ENCODE measurements around the gene PSG1.
"Not testable (repeated sequence)": the region's sequence is repeated elsewhere in the genome, so short reads cannot be mapped to it uniquely, and the experiment has no call there.

The PSG1 gene

DNA sequence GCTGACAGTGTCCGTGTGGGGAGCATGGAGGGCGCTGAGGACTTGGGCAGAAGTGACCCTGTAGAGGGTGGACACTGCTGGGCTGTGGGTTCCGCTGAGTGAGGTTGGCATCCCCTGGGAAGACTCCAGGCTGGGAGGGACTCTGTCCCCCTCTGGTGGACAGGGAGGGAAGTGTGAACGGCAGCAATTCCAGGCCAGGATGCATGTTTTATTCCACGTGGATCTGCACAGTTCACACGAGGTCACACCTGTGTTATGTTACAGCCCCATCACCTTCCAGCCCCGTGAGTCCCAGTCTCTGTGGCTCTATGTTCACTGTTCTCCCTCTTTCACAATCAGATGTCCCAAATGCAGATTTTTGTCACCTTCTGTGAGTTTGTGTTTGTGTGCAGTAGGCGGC is 1.8 kb upstream of the PSG1 start:
- DNase-seq (ENCODE audit: low read depth): not testable (repeated sequence)

DNA sequence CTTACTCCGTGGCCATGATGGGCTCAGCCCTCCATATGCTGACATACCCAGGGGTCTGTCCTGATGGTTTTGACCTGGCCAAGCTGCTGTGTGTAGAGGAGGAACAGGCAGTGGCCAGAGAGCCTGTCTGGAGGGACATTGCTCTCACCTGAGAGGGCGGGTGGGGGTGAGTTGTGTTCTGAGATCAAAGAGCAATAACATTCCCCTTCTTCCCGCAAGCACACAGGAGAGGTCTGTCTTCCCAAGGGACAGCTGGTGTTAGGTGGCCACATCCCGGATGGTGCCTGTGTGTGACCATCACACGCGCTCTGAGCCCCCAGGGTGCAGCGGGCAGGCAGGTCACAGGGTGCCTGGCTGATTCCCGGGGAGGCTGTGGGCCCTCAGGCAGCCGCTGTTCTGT is 1.1 kb upstream of the PSG1 start:
- DNase-seq (ENCODE audit: low read depth): not testable (repeated sequence)

DNA sequence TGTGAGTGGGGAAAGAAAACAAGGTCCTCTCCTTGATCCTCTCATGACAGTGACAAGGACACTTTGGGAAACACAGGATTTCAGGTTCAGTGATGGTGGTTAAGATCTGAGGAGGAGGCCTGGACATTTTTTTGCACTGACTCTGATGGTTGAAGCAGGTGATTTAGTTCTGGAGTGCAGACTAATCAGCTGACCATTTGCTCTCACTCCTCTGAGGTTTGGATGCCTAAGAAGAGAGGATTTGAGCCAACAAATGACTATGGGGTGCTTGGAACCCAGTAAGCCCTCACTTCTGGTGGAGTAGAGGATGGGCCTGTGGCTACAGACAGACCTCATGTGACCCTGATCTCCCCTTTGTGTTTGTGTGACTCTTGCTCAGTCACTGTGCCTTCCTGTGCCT is 2.9 kb downstream of the PSG1 start:
- DNase-seq (ENCODE audit: low read depth): not testable (repeated sequence)

DNA sequence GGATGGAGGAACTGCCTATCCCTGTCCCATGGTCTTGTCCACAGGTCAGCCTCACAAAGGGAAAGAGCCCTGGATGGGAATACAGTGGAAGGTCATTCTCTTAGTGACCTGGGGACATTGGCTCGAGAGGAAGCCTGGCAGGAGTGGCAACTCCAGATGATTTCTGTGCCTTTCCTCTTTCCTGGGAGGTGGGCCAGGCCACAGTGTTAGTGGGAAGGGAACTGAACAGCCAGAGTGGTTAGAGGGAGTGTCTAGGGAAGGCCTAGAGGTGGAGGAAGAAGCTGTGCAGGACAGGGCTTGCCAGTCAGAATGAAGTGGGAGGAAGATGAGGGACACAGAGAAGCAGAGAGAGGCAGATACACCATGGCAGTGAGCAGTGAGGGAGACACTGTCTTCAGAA is 3.6 kb downstream of the PSG1 start:
- DNase-seq (ENCODE audit: low read depth): not testable (repeated sequence)

DNA sequence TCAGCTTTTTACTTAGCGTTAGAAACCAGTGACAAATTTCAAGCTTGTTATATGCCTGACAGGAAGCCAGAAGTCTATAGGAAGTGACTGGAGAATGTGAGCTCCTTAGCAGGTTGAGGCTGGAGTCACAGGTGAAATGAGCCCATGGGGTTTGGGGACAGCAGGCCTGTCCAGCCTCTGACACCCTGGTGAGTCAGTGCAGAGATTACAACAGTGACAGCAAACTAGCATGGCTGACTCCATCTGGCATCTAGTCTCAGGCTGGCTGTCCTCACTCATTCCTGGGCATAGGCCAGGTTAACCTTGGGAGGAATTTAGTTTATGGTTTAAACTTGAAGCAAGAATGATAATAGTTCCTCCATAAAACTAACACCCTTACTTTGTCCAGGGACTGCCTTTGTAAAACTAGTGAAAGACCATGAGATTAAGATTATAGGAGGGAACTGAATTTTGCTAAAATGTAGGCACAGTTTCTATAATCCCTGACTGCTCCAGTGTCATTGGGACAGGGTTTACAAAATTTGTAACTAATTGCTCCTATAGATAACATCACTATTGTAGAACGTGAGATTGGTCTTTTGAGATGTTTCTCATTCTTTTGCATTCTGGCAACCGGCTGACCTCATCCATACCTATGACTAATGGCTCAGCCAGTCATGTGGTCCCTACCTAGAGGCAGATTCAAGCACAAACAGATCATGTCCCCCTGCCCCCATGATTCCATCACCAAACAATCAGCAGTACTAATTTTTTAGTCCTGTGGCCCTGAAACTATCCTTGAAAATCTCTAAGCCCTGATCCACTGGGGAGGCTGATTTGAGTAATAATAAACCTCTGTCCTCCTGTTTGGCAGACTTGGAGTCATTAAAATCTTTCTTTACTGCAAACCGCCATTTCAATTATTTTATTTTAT is 4.4 kb downstream of the PSG1 start:
- DNase-seq (ENCODE audit: low read depth): not testable (repeated sequence)

- not testable (repeated sequence) for DNase-seq (ENCODE audit: low read depth)
Measured at GRCh38 chr19:42874136-42874535, 5.4 kb downstream of the PSG1 start.

DNA sequence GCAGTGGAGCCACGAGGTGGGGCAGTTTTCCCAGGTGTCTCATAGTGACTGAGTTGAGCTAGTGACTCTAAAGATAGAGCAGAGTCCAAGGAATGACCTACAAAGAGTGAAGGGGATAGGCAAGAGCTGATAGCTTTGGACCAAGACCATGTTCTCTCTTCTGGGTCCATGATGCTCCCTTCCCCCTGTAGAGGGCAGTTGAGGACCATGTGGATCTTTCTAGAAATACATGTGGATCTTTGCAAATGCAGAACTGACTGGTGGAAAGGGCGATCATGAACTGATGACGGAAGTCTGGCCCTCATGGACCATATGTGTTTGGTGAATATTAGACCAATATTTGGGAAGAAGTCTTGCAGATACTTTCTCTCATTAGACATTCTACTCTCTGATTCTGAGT is 6.9 kb downstream of the PSG1 start:
- DNase-seq (ENCODE audit: low read depth): no peak

- no peak for DNase-seq (ENCODE audit: low read depth)
Measured at GRCh38 chr19:42857544-42857867, 22.0 kb downstream of the PSG1 start.

GRCh38 chr19:42856866-42857543 is 22.5 kb downstream of the PSG1 start:
- DNase-seq (ENCODE audit: low read depth): not testable (repeated sequence)

GRCh38 chr19:42854745-42855144 is 24.8 kb downstream of the PSG1 start:
- DNase-seq (ENCODE audit: low read depth): not testable (repeated sequence)

GRCh38 chr19:42853231-42853630 is 26.3 kb downstream of the PSG1 start:
- DNase-seq (ENCODE audit: low read depth): not testable (repeated sequence)

DNA sequence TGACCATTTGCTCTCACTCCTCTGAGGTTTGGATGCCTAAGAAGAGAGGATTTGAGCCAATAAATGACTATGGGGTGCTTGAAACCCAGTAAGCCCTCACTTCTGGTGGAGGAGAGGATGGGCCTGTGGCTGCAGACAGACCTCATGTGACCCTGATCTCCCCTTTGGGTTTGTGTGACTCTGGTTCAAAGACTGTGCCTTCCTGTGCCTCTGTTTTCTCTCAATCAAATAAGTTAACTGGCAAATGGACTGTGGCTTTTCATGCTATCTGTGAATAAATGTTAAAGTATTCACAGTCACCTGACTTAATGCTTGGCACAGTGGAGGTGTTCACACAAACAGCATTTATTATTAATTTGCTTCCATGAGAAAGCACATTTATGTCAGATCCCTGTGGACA is 26.7 kb downstream of the PSG1 start:
- not testable (repeated sequence) for DNase-seq (ENCODE audit: low read depth)

DNA sequence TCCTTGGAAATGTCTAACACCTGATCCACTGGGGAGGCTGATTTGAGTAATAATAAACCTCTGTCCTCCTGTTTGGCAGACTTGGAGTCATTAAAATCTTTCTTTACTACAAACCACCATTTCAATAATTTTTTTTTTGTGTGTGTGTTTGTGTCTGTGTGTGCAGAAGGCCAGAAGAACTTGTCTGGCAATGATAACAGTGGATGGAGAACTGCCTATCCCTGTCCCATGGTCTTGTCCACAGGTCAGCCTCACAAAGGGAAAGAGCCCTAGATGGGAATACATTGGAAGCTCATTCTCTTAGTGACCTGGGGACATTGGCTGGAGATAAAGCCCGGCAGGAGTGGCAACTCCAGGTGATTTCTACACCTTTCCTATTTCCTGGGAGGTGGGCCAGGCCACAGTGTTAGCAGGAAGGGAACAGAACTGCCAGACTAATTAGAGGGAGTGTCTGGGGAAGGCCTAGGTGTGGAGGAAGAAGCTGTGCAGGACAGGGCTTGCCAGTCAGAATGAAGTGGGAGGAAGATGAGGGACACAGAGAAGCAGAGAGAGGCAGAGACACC is 27.7 kb downstream of the PSG1 start:
- not testable (repeated sequence) for DNase-seq (ENCODE audit: low read depth)

DNA sequence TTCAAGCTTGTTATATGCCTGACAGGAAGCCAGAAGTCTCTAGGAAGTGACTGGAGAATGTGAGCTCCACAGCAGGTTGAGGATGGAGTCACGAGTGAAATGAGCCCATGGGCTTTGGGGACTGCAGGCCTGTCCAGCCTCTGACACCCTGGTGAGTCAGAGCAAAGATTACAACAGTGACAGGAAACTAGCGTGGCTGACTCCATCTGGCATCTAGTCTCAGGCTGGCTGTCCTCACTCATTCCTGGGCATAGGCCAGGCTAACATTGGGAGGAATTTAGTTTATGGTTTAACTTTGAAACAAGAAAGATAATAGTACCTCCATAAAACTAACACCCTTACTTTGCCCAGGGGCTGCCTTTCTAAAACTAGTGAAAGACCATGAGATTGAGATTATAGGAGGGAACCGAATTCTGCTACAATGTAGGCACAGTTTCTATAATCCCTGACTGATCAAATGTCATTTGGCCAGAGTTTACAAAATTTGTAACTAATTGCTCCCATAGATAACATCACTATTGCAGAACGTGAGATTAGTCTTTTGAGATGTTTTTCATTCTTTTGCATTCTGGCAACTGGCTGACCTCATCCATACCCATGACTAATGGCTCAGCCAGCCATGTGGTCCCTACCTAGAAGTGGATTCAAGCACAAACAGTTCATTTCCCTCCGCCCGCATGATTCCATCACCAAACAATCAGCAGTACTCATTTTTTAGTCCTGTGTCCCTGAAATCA is 28.4 kb downstream of the PSG1 start:
- no peak for DNase-seq (ENCODE audit: low read depth)

- no peak for DNase-seq (ENCODE audit: low read depth)
Measured at GRCh38 chr19:42846597-42846996, 32.9 kb downstream of the PSG1 start.

DNA sequence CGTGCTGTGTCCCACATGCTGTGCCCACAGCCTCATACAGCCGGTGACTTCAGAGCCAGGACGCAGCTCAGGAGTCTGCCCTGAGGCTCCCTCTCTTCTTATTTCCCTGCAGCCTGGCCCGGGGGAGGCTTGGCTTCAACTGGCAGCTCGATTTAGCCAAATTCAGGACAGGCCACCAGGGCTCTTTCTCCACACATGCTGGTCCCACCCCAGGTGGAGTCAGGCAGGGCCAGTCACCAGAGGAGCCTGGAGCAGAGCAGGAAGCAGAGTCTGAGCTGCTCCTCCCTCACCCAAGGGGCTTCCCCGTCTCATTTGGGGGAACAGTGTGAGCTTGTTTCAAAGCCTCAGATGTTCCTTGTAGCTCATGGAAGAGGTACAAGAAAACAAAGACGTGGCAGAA is 35.9 kb downstream of the PSG1 start:
- not testable (repeated sequence) for DNase-seq (ENCODE audit: low read depth)

GRCh38 chr19:42832746-42833442 is 46.6 kb downstream of the PSG1 start:
- DNase-seq (ENCODE audit: low read depth): not testable (repeated sequence)

DNA sequence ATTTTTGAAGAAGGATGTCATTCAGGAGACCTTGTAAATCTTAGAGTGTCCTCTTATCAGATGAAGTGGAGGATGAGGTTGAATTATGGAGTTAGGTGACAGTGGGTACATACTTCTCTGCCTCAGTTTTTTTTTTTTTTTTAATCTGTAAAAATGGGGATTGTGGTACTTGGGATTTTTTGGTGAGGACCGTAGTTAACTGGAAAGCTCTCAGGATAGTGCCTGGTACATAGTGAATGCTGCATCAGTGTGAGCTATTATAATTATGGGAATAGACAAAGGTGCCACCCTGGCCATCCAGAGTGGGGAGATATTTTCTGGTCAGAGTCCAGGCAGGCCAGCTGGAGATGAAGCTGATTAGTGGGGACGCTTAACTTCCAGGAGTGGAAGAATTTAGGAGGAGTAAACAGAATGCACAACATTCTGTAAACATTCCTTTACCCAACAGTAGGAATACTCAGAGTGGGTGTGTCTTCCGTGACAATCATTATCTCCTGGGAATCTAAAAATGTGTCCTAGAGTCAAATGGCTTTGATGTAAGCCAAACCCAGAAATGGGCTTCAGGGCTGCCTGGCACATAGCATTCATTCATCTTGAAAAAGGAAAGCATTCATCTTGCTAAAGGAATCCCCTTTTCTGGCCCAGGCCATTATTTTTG is 47.4 kb downstream of the PSG1 start:
- not testable (repeated sequence) for DNase-seq (ENCODE audit: low read depth)

DNA sequence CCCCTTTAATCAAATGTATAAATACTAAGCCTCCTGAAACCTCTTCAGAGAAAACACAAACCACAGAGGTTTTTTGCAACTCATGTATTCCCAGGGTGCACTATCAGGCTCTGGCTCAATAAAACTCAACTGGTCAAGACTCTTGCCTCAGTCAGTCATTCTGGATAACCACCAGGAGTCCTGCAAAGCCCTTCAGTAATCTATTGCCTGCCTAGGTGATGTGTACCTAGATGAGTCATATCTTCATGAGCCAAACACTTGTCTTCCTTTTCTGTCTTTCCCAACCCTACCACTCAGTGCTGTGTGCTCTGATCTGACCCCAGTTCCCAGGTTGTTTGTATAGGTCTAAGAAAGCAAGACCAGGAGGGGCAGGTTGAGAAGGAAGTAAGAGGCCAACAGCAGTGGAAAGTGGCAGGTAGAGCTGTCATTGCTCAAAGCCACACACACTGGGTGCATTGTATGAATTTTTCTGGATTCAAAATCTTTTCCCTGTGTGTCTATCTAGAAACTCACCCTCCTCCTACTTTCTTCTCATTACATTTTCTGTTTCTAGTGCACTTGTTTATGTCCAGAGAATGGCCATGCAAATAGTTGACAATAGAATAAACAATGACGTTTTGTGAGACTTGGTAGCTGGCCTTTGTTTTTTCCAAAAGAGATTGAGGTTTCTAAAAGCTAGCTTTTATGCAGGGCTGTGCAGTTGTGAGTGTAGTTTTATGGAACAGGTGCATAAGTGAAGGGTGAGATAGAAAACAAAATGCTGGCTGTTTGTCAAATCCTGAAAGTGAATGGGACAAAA is 48.1 kb downstream of the PSG1 start:
- no peak for DNase-seq (ENCODE audit: low read depth)

DNA sequence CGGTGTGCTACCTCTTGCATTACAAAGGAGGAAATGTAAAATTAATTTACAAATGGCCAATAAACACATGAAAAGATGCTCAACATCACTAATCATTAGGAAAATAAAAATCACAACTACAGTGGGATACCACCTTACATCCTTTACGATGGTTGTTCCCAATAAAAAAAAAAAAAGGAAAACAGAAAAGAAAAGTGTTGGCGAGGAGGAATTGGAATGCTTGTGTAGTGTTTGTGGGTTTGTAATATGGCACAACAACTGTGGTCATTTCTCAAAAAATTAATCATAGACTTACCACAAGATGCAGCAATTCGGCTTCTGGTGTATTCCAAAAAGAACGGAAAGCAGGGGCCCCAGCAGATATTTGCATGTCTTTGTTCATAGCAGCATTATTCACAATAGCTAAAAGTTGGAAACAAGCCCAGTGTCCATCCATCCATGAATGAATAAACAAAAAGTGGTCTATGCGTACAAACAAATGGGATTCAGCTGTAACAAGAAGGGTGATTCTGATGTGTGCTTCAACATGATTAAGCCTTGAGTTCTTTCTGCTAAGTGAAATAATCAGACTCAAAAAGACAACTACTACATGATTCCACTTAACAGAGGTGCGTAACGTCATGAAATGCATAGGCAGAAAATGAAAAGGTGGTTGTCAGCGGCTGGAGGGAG is 58.1 kb downstream of the PSG1 start:
- DNase-seq (ENCODE audit: low read depth): not testable (repeated sequence)

Data from stimulated activated CD8-positive, alpha-beta memory T cell treated with anti-CD3 and anti-CD28 coated beads, Interleukin-7, amount 100 ng/mL, for 24 hours (primary cell).